OCI-LY1 (cell line): ENCODE data around the gene SNX18.

Source experiments
- CTCF ChIP-seq: fragments of 200-600 bp; sonication (generic), shearing (Covaris generic); IDR thresholded peaks from 2 replicates; pipeline ENCODE4 v1.5.1; 2017; ENCODE audit warnings: mild to moderate bottlenecking, antibody characterized with exemption, low read length, moderate library complexity, mixed read lengths
- EZH2 ChIP-seq: fragments of 200-600 bp; sonication (generic), shearing (Covaris generic); IDR thresholded peaks from 2 replicates; pipeline ENCODE4 v1.8.0; 2017; ENCODE audit warnings: borderline replicate concordance, mixed run types, mild to moderate bottlenecking, antibody characterized with exemption, low read length, moderate library complexity, mixed read lengths

GRCh38 chr5:54470677-54471076 lies 46.9 kb upstream of the SNX18 start:
- TF ChIP-seq CTCF (no peak), EZH2 (no peak)
